ENCODE measurements around the gene HJV.

DNA sequence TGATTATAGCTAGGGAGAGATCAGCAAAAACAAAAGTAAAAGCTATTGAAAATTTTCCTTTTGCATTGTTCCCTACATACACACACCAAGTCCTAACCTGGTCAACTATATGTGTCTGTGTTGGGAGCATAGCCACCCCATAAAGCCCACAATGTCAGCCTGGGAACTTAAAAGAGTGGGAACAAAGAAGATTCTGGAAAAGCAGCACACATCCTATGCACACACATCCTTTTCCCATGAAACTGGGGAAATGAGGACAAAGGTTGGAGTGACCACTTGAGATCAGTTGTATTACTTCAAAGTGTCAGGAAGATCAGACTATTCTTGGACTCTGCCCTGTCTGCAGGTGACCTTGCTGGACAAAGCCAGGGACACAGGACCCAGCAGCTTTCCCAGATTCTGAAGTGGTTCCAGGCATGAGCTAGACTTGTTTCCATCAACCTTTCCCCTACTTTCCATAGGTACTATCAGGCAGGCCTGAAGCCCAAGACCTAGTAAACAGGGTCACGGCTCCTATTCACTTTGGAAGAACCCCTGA is 41.0 kb downstream of the HJV start:
- no peak for TF ChIP-seq EZH2 (IDR thresholded peaks at IDR 0.05; ENCODE audit: borderline replicate concordance, low read length)
- TF ChIP-seq, protein P1, sequence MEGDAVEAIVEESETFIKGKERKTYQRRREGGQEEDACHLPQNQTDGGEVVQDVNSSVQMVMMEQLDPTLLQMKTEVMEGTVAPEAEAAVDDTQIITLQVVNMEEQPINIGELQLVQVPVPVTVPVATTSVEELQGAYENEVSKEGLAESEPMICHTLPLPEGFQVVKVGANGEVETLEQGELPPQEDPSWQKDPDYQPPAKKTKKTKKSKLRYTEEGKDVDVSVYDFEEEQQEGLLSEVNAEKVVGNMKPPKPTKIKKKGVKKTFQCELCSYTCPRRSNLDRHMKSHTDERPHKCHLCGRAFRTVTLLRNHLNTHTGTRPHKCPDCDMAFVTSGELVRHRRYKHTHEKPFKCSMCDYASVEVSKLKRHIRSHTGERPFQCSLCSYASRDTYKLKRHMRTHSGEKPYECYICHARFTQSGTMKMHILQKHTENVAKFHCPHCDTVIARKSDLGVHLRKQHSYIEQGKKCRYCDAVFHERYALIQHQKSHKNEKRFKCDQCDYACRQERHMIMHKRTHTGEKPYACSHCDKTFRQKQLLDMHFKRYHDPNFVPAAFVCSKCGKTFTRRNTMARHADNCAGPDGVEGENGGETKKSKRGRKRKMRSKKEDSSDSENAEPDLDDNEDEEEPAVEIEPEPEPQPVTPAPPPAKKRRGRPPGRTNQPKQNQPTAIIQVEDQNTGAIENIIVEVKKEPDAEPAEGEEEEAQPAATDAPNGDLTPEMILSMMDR (IDR thresholded peaks at IDR 0.05; ENCODE audit: low read length) = no peak

All from OCI-LY1 (cell line).